Vagina (tissue), 2 donors: Measurements from ENCODE around the gene PLEKHG4B. TPM values are rescaled to one million over a fixed set of nuclear protein-coding genes. Genes with fewer than 3 reads are reported as not detected.

Experiments
- DNase-seq, 2 donors: peaks; one replicate each; pipeline ENCODE4 v3.0.0-alpha.2; 2017; ENCODE audit errors: extremely low spot score in 2 of 2
- H3K27ac ChIP-seq: fragments of 200-600 bp; sonication (generic); one replicate; pipeline ENCODE4 v1.5.1; 2019
- H3K27me3 ChIP-seq: fragments of 200-600 bp; sonication (generic); one replicate; pipeline ENCODE4 v1.5.1; 2019
- H3K36me3 ChIP-seq, 2 donors: fragments of 200-600 bp; sonication (generic); one replicate each; pipeline ENCODE4 v1.5.1; 2017 to 2019
- H3K4me1 ChIP-seq: fragments of 200-600 bp; sonication (generic); one replicate; pipeline ENCODE4 v1.5.1; 2019
- H3K4me3 ChIP-seq, 2 donors: fragments of 200-600 bp; sonication (generic); 1 replicate in 1 of 2; 2 replicates in 1 of 2; pipeline ENCODE4 v1.5.1; 2016 to 2019
- H3K9me3 ChIP-seq: fragments of 200-600 bp; sonication (generic); one replicate; pipeline ENCODE4 v1.5.1; 2019
- CTCF ChIP-seq, 3 experiments: fragments of 450-650 bp in 2 of 3; fragments of 200-600 bp in 1 of 3; sonication (generic) in 1 of 3; IDR thresholded peaks; one replicate each; pipeline ENCODE4 v1.5.1; 2017 to 2019; ENCODE audit warnings: antibody characterized with exemption in 3 of 3, mild to moderate bottlenecking in 2 of 3, moderate library complexity in 2 of 3
- POLR2A ChIP-seq, 2 donors: fragments of 450-650 bp; IDR thresholded peaks; one replicate each; pipeline ENCODE4 v1.6.1; 2017; ENCODE audit warnings: antibody characterized with exemption in 2 of 2, mild to moderate bottlenecking in 2 of 2, moderate library complexity in 2 of 2
- POLR2AphosphoS5 ChIP-seq, 2 donors: sonication (generic); formaldehyde crosslinking; IDR thresholded peaks; one replicate each; pipeline ENCODE4 v1.9.0; 2017; ENCODE audit warnings: antibody characterized with exemption in 2 of 2, mild to moderate bottlenecking in 2 of 2, low read depth in 1 of 2; ENCODE audit not compliant: insufficient read depth in 1 of 2
- intact Hi-C: fragments of 100-400 bp; cut with DNase I; formaldehyde crosslinking; loops from one replicate; pipeline ENCODE4 v1.15.1; 2023
- total RNA-seq: library from RNA; depleted of rRNA; stranded (reverse); fragments of >200 nt; gene quantifications from one replicate; pipeline ENCODE4 v1.2.3, GENCODE V29; 2016

Gene PLEKHG4B
- total RNA-seq, 1 donor from 2014 or later, result 0.74 TPM

GRCh38 chr5:204462-204861 is 112.5 kb downstream of the PLEKHG4B start:
- TF ChIP-seq CTCF (IDR thresholded peaks at IDR 0.05), result no peak
- no peak for TF ChIP-seq POLR2AphosphoS5 (IDR thresholded peaks at IDR 0.05; ENCODE audit: insufficient read depth in 1 of 2, low read depth in 1 of 2)
- TF ChIP-seq POLR2A (IDR thresholded peaks at IDR 0.05), result no peak

GRCh38 chr5:204966-205670 is 113.2 kb downstream of the PLEKHG4B start:
- no peak overlapping the region for H3K4me3 ChIP-seq
- TF ChIP-seq CTCF (IDR thresholded peaks at IDR 0.05) (no peak), POLR2A (IDR thresholded peaks at IDR 0.05) (no peak), POLR2AphosphoS5 (IDR thresholded peaks at IDR 0.05; ENCODE audit: insufficient read depth in 1 of 2, low read depth in 1 of 2) (no peak)
- no peaks in the 10 kb centered on the region for H3K9me3 ChIP-seq
- DNase-seq, result no peak
- intact Hi-C loops, result no loop called here
- H3K27ac ChIP-seq, result no peak overlapping the region
- peaks cover 0 to 18% of the 10 kb centered on the region in 2 donors for H3K36me3 ChIP-seq
- peaks cover 8% of the 10 kb centered on the region for H3K4me1 ChIP-seq
- no peaks in the 10 kb centered on the region for H3K27me3 ChIP-seq

More at GRCh38 chr5:204462-204861, 112.5 kb downstream of the PLEKHG4B start:
- Histone ChIP-seq H3K27me3 (no peaks in the 10 kb centered on the region), H3K4me3 (no peak overlapping the region), H3K27ac (no peak overlapping the region), H3K36me3 (peaks cover 0 to 18% of the 10 kb centered on the region in 2 donors), H3K4me1 (peaks cover 8% of the 10 kb centered on the region), H3K9me3 (no peaks in the 10 kb centered on the region)
- no peak for DNase-seq
- intact Hi-C loops, result no loop called here

GRCh38 chr5:206406-206805 is 114.4 kb downstream of the PLEKHG4B start:
- no peak for TF ChIP-seq POLR2A (IDR thresholded peaks at IDR 0.05)
- no peak for TF ChIP-seq CTCF (IDR thresholded peaks at IDR 0.05)
- no peak for TF ChIP-seq POLR2AphosphoS5 (IDR thresholded peaks at IDR 0.05; ENCODE audit: insufficient read depth in 1 of 2, low read depth in 1 of 2)
- no peak overlapping the region for H3K27ac ChIP-seq
- H3K36me3 ChIP-seq, result peaks cover 0 to 18% of the 10 kb centered on the region in 2 donors
- H3K4me1 ChIP-seq, result peaks cover 8% of the 10 kb centered on the region
- no peaks in the 10 kb centered on the region for H3K9me3 ChIP-seq
- no peak overlapping the region for H3K4me3 ChIP-seq
- no peak for DNase-seq
- H3K27me3 ChIP-seq, result no peaks in the 10 kb centered on the region
- intact Hi-C loops, result no loop called here

GRCh38 chr5:206927-207536 is 115.1 kb downstream of the PLEKHG4B start:
- Histone ChIP-seq H3K4me3 (no peak overlapping the region), H3K36me3 (peaks cover 0 to 18% of the 10 kb centered on the region in 2 donors), H3K4me1 (peaks cover 8% of the 10 kb centered on the region), H3K27me3 (no peaks in the 10 kb centered on the region), H3K27ac (no peak overlapping the region), H3K9me3 (no peaks in the 10 kb centered on the region)
- no peak for DNase-seq
- TF ChIP-seq POLR2A (IDR thresholded peaks at IDR 0.05) (no peak), POLR2AphosphoS5 (IDR thresholded peaks at IDR 0.05; ENCODE audit: insufficient read depth in 1 of 2, low read depth in 1 of 2) (no peak), CTCF (IDR thresholded peaks at IDR 0.05) (no peak)
- intact Hi-C loops, result no loop called here

GRCh38 chr5:207599-207998 is 115.6 kb downstream of the PLEKHG4B start:
- DNase-seq, result no peak
- H3K9me3 ChIP-seq, result no peaks in the 10 kb centered on the region
- H3K4me3 ChIP-seq, result no peak overlapping the region
- no peak for TF ChIP-seq POLR2AphosphoS5 (IDR thresholded peaks at IDR 0.05; ENCODE audit: insufficient read depth in 1 of 2, low read depth in 1 of 2)
- no peak for TF ChIP-seq POLR2A (IDR thresholded peaks at IDR 0.05)
- no peak for TF ChIP-seq CTCF (IDR thresholded peaks at IDR 0.05)
- intact Hi-C loops, result no loop called here
- H3K27ac ChIP-seq, result no peak overlapping the region
- H3K4me1 ChIP-seq, result peaks cover 8% of the 10 kb centered on the region
- peaks cover 0 to 18% of the 10 kb centered on the region in 2 donors for H3K36me3 ChIP-seq
- no peaks in the 10 kb centered on the region for H3K27me3 ChIP-seq
